Measurements from ENCODE around the gene FBLL1.
"Not testable (repeated sequence)": the region's sequence is repeated elsewhere in the genome, so short reads cannot be mapped to it uniquely, and the experiment has no call there.

FBLL1 gene

DNA sequence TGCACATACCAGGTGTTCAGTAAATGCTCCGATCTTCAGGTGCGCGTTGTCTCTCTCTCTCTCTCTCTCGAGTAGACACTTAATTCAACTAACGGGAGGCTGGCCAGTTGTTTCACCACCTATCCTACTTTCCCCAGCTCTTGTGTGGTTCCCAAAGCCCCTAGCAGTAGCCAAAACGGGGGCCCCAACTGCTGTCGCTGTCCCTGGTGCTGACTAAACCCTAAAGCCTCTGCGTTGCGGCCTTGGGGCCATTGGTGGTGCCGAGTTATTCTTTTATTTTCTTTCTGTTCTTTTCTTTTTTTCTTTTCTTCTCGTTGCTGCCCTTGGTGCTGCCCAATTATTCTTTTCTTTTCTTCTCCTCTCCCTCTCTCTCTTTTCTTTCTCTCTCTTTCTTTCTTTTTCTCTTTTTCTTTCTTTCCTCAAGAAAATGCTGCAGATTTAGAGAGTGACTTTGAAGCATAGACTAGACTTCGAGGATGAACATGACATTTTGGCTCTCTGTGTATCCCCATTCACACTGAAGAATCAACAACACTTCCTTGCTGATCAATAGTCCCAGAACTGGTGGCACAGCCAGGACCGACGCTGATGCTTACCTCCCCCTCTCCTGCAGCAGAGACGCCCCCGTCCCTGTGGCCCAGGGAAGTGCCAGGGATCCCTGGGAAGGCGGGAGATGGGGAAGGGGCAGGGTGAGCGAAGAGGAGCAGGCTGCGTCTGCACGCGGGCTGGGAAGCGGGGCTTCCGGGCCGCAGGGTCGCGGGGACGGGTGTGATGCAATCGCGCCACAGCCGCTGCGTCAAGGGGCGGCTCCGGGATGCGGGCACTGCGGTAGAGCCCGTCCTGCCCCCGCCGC is at the start of gene FBLL1:
Gene FBLL1, plus strand, starts transcription at position 785 of the 853 bp plus-strand sequence. CDS start 200 bp downstream, outside the sequence.
- peak in 1 of 2 experiments; percentile 55 for DNase-seq

DNA sequence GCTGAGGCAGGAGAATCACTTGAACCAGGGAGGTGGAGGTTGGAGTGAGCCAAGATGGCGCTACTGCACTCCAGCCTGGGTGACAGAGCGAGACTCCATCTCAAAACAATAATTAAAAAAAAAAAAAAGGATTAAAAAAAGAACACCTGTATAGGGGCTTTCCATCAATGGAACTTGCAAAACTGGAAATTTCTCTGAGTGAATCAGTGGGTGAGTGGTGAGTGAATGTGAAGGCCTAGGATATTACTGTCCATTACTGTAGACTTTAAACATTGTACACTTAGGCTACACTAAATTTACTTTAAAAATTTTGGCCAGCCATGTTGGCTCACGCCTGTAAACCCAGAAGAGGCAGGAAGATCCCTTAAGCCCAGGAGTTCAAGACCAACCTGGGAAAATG is 48.5 kb upstream of the FBLL1 start:
- DNase-seq = no peak

DNA sequence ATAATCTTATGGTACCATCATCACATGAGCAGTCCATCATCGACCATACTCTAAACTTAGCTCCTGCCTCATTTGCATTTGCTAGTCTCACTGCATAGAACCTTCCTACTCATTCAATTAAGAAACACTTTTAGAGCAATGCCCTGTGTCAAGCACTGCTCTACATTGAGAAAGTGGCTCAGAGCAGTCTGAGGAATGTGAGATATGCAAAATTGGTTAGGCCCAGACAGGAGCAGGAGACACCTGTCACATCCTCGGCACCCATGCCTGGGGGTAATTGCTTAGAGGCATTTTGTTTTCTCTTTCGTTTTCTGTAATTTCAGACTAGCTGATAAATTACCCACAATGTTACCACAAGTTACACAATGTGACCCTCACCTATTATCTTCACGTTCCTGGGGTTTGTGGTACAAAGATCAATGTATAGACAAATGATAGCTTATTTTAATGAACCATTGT is 47.7 kb upstream of the FBLL1 start:
- DNase-seq = peak; percentile 4 to 23

DNA sequence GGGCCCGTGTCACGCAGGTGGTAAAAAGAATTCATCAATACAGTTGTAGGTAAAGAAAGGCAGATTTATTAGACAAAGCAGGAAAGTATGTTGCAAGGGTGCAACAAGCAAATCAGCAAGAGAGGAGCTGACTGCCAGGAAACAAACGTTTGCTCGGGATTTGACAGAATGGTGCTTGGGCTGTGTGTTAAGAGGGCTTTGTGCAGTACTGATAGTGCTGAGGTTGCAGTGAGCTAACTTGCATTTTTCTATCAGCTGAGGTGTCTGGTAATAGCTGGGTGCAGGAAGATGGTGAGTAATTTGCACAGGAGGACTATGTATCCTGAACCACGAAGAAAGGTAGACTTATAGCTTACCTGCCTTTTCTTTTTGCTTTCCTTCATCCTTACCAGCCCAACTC is 46.7 kb upstream of the FBLL1 start:
- no peak for DNase-seq

DNA sequence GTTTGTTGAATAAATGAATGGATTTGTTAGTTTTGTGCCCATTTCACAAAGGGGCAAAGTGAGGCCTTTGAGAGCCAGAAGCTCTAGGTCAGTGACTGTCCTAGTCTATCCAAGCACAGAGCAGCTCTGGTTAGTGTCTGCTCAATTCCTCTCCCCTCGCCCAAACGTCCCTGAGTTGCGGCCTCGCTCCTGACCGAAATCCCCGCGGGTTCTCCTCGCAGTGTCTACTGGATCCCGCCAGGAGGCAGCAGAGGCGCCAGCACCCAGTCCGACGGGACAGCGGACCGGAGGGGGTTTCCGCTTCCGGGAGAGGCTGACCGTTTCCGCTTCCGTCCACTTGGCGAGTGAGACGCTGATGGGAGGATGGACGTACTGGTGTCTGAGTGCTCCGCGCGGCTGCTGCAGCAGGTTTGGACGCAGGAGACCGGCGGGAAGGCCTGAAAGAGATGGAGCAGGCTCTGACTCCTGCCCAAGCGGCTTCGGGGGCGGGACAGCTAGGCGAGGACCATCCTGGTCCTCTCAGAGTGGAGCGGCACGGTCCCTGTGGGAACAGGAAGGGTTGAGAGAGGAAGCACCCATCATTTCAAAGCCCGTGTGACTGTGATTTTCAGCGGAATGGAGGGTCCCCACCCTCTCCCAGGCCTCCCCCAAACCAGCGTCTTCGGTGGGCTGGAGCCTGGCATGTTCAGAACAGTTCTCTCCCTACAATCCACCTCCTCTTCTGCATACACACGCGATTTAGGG is 42.8 kb upstream of the FBLL1 start, which contains the start of gene RARS1:
Gene RARS1, plus strand, starts transcription at position 336 of the 744 bp plus-strand sequence. Its CDS starts 28 bp downstream, at position 364.
- peak; percentile 70 to 90 for DNase-seq

DNA sequence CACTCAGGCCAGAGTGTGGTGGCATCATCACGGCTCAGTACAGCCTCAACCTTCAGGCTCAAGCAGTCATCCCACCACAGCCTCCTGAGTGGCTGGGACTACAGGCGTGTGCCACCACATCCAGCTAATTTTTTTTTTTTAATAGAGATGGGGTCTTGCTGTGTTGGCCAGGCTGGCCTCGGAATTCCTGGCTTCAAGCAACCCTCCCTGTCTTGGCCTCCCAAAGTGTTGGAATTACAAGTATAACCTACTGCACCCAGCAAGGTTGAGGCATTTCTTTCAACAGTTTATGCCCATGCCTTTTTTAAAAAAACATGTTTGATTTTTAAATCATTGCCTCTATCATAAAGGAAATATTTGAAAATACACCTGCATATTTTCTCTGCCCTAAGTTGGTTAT is 40.0 kb upstream of the FBLL1 start:
- DNase-seq = no peak

DNA sequence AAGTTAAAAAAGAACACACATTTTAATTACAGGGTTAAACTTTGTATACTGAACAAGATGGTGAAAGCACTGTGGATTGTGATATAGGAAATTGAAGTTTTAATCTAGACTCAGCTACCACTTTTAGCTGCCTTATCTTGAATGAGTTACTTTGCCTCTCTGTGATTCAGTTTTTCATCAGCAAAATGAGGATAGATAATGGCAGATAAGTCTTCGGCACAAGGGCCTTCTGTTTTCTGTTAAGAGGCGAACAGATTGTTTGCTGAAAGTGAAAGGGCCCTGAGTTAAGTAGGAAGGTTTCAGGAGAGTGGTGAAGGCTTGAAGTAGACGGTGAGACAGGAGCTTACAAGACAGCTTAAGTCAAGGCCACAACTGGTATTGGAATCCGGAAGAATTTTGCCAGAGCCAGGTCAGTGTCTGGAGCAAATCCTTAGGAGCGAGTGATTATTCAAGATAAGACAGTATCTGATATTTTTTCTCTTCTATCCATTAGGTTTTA is 35.0 kb upstream of the FBLL1 start:
- no peak for DNase-seq

DNA sequence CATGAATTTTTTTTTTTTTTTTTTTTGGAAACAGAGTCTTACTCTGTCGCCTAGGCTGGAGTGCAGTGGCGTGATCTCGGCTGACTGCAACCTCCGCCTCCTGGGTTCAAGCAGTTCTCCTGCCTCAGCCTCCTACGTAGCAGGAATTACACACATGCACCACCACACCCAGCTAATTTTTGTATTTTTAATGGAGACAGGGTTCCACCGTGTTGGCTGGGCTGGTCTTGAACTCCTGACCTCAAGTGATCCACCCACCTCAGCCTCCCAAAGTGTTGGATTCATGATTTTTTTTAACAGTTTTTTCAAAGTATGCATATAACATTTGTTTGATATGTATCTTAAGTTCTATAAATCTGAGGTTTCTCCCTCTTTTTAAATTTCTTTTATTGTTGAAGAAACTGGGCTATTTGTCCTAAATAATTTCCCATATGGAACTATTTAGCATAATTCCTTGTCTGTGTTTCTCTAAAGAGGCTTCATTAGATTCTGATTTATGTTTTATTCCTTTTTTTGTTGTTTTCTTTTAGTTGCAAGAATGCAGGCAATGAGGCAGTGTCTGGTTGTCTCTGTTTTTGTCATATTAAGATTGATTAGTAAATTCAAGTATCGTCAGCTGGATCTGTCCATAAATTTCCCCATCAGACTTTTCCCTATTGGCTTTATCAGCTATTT is 26.4 kb upstream of the FBLL1 start:
- DNase-seq = no peak

DNA sequence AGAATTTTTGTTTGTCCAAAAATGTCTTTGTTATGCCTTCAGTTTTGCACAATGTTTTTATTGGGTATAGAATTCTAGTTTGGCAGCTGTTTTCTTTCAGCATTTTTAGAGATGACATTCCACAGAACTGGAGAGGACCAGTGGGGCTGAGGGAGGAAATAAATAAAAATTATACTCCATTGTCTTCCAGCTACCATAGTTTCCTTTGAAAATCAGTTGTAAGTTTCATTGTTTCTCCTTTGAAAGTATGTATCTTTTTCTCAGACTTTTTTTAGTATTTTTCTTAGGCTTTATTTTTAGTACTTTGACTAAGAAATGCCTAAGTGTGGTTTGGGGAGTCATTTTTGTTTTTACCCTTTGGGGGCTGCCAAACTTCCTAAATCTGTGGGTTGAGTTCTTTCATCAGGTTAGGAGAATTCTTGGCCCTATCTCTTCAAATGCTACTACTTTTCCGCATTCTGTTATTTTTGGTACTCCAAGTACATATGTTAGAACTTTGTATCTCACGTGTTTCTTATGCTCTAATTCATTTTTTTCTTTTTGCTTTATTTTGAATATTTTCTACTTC is 15.2 kb upstream of the FBLL1 start:
- no peak for DNase-seq

DNA sequence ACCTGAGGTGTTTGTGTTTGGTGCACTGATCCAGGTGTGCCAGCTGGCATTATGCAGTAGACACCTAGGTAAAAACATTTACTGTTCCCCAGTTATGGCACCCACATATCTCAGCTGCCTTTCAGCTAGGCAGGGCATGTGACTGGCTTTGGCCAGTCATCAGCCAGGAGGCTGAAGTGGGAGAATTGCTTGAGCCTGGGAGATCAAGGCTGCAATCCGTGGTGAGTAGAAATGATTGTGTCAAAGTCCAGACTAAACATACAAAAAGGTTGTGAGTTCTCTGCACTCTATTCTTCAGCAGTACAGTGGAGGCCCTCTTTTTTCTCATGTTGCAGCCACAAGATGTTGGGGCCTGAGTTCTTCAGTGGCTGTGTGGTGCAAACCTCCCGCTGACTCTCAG is 3.2 kb upstream of the FBLL1 start:
- DNase-seq = no peak

DNA sequence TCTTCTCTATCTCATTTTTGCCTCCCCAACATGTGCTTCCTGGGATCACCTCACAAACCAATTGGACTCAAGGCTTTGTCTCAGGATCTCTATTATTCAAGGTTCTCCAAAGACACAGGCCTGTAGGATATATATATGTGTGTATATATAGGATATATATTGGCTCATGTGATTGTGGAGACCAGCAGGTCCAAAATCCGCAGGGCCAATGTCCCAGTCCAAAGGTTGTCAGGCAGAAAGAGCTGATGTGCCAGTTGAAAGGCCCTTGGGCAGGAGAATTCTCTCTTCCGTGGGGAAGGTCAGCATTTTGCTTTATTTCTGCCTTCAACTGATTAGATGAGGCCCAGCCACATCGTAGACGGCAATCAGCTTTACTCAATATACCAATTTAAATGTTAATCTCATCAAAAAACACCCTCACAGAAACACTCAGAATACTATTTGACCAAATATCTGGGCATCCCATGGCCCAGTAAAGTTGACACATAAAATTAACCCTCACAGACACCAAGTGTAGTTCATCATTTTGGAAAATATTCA is 1.3 kb upstream of the FBLL1 start:
- DNase-seq = no peak

DNA sequence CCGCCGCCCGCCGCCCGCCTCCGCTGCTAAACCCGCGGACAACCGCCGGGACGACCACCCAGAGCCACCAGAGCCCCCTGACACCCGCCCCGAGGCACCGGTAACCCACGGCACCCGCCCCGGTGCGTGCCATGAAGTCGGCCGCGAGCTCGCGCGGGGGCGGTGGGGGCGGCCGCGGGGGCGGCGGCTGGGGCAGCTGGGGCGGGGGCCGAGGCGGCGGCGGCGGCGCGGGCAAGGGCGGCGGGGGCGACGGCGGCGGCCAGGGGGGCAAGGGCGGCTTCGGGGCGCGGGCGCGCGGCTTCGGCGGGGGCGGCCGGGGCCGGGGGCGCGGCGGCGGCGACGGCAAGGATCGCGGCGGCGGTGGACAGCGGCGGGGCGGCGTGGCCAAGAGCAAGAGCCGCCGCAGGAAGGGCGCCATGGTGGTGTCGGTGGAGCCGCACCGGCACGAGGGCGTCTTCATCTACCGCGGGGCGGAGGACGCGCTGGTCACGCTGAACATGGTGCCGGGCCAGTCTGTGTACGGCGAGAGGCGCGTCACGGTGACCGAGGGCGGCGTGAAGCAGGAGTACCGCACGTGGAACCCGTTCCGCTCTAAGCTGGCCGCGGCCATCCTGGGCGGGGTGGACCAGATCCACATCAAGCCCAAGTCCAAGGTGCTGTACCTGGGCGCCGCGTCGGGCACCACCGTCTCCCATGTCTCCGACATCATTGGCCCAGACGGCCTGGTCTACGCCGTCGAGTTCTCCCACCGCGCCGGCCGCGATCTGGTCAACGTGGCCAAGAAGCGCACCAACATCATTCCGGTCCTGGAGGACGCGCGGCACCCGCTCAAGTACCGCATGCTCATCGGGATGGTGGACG is 499 bp downstream of the FBLL1 start:
- peak in 1 of 2 experiments; percentile 31 for DNase-seq

DNA sequence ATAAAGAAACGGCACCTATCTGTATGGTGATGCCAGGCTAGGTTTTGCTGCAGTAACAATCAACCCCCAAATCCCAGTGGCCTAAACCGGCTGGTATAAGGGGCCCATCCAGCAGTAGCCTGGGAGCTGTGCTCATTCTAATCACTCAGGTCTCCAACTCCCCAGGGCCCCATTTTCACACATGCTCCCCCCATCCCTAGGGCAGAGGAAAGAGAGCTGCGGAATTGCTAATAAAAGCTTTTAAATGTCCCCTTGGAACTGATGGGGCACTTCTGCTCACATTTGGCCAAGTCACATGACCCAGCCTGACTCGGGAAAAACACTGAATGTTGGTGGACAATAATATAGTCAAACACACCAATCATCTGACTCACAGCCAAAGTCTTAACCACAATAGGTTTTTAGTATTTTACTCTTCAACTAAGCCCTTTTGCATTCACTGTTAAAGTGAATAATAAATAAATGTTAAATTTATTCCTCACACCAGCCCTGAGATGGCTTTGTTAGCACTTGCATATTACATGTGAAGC is 1.6 kb downstream of the FBLL1 start:
- no peak for DNase-seq

DNA sequence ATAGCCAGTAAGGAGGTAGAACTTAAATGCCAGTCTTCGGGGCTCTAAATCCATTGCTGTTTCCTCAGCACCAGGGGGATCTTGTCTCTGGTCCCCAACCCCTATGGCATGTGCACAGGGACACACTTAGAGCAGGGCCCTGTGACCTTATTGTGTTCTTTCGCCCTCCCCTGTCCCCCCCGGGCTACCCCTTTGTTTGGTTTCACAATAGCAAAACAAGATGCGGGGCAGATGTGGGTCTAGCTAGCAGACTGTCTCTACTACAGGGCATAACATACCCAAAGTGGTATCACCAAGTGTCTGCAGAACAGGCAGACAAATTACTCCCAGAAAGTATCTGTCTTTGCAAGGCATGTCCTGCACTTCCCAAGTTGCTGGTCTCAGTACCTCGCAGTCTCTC is 2.1 kb downstream of the FBLL1 start:
- DNase-seq = no peak

DNA sequence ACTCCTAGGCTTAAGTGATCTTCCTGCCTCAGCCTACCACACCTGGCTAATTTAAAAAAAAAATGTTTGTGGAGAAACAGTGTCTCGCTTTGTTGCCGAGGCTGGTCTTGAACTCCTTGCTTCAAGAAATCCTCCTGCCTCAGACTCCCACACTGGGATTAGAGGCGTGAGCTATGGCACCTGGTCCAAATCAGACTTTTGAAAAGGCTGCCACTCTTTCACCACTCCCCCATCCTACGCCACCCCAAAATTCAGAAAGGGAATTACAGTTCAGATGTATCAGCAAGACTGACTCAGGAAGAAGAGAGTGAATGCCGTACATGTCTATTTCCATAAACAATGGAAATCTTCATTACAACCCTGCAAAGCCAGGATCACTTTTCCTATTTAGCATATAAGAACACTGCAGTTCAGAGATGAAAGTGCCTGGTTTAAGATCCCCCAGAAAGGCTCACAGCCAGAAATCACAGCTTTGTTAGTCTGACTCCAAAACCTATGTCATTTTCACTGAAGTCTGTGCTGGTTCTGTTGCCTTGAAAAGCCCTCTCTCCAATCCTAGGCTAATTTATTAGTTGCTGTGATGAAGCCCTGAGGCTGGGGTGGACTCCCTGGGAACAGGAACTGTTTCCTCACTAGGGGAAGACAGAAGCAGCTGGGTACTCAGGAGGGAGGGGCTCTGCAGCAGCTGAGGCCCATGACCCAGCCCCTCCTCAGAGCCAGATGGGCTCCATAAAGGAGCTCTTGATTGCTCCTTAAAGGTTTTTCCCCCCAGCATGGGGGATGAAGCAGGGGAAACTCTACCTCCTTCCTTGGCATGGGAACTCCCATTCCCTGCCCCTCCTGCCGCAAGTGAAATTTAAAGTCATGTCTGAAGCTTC is 3.1 kb downstream of the FBLL1 start:
- DNase-seq = peak in 1 of 2 experiments; percentile 2

DNA sequence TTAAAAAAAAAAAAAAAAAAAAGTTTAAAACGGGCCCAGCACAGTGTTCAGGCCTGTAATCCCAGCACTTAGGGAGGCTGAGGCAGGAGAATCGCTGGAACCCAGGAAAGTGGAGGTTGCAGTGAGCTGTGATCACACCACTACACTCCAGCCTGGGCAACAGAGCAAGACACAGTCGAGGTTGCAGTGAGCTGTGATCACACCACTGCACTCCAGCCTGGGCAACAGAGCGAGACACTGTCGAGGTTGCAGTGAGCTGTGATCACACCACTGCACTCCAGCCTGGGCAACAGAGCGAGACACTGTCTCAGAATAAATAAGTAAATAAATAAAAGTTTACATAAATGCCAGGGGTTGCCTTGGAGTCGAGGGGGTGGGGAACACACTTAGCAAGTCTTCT is 5.2 kb downstream of the FBLL1 start:
- DNase-seq = not testable (repeated sequence)

DNA sequence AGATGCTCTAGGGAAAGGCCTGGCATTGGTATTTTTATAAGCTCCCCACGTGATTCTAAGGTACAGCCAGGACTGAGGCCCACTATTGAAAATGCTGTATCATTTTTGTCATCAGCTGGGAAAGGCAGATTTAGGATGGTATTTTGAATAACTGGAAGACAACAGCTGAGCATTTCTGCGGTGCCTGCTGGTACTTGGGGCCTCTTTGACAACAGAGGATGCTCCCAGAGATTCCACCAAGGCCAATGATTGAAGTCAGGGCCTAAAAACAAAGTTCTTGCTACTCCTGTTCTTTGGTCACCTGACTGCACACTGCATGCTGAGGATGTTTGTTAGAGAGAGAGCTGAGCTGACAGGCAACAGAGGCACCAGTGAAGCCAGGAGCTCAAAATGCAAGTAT is 8.1 kb downstream of the FBLL1 start:
- DNase-seq = no peak

DNA sequence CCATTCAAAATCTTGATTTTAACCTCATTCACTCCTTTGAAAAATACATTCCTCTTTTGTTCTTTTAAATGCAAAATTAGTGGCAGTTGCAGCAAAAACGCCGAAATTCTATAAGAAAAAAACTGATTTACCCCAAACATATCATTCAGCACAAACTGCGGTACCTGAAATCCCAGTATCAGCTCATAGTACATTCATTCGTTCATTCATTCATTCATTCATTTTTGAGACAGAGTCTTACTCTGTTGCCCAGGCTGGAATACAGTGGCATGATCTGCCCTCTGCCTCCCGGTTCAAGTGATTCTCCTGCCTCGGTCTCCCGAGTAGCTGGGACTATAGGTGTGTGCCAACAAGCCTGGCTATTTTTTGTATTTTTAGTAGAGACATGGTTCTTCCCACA is 20.4 kb downstream of the FBLL1 start:
- DNase-seq = no peak

DNA sequence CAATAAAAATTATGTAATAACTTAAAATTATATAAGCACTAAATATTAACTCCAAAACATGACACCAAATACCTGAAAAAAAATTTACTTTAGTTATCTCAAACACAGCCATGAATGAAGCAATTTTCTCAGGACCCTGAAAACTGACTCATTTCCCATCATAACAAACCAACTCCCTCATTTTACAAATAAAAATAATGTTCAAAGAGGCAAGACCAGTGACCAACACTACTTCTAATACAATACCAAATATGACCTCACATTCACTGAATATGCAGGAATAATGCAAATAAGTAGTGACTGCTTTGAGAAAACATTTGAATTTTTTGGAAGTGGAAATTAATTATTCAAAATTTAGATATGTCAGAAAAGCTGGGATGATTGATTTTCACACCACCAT is 21.6 kb downstream of the FBLL1 start:
- DNase-seq = no peak

DNA sequence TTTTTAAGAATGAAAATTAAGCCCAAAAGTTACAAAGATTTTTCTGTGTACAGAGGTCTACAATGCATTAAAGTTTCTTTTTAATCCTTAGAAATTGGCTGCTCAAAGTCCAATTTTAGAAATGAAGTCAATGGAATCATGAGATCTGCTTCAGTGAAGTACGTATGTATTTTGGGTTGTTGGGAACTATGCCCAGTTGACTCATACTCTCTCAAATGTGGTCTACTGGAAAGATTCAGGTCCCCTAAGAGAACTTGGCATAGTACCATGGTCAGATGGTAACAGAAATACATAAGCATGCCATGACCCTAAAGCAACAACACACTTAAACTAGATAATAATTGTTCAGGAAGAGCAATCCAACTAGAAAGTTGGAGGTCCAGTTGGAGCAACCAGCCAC is 23.0 kb downstream of the FBLL1 start:
- DNase-seq = no peak

Data from NCI-H526 (cell line).